Fibroblast of skin of abdomen (primary cell): Measurements from ENCODE around the gene RTN4RL1. TPM values are rescaled to one million over a fixed set of nuclear protein-coding genes. Genes with fewer than 3 reads are reported as not detected.
A peak's percentile ranks its signal among the peaks of the same experiment; 100 is the strongest.

ENCODE experiments used
- DNase-seq: peaks from one replicate; pipeline ENCODE4 v3.0.0-alpha.2; 2013
- polyA plus RNA-seq, 2 experiments: library from polyadenylated mRNA; unstranded; fragments of 120-200 nt; gene quantifications; one replicate each; pipeline ENCODE4 v1.2.1, GENCODE V29; 2013; ENCODE audit not compliant: insufficient read length in 2 of 2

The RTN4RL1 gene, protein sequence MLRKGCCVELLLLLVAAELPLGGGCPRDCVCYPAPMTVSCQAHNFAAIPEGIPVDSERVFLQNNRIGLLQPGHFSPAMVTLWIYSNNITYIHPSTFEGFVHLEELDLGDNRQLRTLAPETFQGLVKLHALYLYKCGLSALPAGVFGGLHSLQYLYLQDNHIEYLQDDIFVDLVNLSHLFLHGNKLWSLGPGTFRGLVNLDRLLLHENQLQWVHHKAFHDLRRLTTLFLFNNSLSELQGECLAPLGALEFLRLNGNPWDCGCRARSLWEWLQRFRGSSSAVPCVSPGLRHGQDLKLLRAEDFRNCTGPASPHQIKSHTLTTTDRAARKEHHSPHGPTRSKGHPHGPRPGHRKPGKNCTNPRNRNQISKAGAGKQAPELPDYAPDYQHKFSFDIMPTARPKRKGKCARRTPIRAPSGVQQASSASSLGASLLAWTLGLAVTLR
- polyA plus RNA-seq (2013, experiment 1 of 2; ENCODE audit: insufficient read length), result 0.33 TPM
- 0.34 TPM for polyA plus RNA-seq (2013, experiment 2 of 2; ENCODE audit: insufficient read length)

DNA sequence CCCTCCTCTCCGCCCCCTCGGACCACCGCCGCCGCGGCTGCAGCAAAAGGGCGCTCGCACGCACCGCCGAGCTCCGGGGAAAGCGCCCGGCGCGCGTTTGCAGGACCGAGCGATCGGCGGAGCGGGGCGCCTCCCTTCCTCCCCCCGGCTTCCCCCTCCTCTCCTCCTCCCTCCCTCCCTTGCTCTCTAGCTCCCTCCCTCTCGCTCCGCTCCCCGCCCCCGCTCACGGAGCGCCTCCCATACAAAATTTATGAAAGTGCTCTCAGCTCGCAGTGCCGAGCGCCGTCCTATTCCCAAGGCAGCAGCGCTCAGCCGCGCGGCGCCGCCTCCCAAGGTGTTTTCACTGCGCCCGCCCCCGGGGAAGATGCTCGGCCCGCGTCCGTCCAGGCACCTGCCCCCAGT lies at the start of gene RTN4RL1:
Gene RTN4RL1, minus strand, starts transcription at position 115 of the 402 bp plus-strand sequence. CDS start 469 bp downstream, outside the sequence.
- DNase-seq, result peak; percentile 58

DNA sequence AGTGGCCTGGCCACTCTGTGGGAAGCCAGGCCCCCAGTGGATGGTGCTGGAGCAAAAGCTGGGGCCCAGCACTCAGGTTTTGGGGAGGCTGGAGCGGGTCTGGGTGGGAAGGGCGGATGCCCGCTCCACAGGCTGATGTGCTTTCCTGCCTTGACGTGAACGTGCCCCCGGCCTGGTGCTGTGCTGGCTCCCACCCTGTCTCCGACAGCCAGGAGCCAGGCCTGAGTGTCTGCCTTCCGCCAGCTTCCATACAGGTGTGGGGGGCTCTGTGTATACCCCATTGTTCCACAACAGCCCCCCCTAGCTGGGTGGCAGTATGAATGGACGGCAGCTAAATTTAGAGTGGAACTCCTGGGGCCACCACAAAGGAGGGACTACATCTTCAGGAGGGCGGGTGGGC lies 49.8 kb upstream of the RTN4RL1 start:
- DNase-seq, result no peak

DNA sequence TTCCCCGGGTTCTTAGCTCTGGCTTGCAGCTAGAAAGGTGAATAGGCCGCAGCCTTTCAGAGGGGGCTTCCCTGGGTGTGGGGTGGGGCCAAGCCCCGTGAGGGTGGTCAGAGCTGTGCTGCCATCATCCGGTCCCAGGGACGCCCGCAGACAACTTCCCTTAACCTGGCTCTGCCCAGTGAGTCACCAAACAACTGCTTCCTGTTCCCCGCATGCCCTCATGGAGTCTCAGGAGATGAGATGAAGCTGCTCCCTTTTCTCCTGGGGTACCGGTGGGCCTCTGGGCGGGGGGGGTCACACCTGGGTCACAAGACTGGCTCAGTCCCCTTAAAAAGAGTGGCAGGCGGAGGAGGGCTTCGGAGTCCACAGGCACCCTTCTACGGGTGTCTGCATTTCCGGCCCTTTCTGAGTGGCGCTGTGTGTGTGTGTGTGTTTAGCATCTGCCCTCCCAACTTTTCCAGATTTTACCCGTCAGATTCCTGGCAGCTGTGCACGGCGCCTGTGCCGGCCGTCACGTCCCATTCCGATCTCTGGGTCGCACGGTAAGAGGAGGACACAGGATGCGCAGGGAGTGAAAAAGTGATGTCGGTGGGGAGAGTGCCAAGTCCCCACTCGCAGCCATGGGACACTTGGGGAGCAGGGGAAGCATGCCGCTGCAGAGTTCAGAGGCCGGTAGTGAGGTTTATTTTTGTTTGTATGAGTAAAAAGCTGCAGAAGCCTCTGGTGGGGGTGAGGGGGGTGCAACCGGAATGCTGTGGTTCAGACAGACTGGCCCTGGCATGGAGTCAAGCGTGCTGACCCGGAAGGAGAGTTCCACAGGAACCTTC lies 46.5 kb upstream of the RTN4RL1 start:
- DNase-seq, result peak; percentile 64

DNA sequence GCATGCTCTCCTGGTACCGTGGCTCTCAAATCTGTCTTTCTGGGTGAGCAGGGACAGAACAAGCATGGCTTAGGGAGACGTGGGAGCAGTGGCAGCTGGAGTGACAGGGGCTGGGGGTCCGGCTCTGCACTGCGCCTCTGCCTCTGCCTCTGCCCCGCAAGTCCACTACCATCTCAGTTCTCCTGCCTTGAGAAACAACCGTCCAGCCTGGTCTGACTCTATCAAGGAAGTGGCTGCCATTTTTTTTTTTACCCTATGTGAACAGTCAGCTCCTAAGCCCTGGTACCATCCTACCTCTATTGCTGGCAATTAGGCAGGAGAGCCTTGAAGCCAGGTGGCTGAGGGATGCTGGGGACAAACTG lies 45.9 kb upstream of the RTN4RL1 start:
- DNase-seq, result no peak

DNA sequence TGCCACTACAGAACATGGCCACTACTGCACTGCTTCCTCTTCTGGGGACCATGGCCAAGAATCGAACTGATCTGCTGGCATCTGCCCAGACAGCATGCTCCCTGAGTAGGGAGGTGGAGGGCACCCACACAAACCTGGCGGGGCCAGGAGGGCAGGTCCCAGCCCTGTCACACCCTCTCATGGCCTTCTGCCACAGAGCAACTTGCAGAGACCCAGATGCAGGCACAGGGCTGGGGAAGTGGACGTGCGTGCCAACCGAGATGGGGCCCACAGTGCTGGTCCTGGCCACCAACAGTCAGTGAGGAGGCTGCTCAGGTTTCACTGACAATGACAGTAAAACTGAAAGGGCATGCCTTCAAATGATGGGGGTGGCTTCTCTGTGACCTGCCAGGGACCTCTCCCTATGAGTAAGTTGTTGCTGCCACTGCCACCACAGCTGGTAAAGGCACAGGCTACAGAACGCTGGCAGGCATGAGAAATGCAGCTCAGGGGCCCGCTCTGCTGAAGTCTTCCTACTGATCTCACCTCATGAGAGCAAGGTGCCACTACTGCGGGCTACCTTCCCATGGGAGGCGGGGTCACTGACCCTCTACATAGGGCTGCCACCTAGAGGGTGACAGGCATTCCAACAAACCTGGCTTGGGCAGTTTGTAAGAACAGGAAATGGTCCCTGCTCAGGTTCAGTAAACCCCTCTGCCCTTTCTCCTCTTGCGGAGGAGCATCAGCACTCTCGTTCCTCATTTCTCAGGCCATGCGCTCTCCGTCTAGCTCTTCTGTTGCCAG lies 45.3 kb upstream of the RTN4RL1 start:
- no peak for DNase-seq

DNA sequence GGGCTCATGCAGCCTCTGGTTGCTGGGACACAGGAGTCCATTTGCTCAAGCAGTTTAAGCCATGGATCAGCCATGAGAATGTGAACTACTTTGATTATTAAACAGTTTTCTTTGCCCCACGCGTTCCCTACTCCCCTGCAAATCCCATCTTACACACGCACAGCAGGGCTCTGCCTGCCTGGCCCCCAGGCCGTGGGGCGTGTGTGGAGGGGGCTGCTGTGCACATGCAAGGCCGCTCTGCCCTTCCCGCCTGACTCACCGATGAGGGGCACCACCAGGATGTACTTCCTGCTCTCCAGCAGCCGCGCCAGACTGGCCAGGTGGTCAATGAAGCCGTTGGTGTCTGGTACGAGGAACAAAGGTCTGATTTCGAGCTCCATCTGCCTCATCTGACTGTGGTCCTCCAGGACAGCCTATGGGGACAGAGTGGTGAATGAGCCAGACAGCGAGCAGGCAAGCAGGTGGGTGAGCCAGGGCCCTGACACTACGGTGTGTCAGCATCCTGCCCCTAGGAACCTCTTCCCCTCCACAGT lies 43.5 kb upstream of the RTN4RL1 start:
- peak; percentile 72 for DNase-seq

DNA sequence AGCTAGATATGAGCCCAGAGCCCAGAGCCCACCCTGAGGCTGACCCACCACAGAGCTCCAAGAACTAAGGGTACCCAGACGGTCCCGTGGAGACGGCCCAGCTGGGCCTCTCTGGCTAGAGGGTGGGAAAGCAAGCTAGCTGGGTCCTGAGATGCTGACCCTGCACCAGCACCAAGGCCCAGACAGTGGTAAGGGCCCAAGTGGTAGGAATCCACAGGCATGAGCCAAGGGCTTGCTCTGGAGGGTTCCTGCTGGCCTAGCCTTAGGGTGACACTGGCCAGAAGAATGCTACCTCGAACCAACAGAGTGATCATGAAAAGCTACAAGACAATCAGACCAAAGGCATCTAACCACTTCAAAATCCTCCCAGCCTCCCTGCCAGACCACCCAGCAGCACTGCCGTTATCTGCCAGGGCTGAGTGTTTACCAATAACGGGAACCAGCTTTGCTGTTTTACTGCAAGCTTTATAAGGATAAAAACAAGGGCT lies 42.9 kb upstream of the RTN4RL1 start:
- DNase-seq, result peak; percentile 94

DNA sequence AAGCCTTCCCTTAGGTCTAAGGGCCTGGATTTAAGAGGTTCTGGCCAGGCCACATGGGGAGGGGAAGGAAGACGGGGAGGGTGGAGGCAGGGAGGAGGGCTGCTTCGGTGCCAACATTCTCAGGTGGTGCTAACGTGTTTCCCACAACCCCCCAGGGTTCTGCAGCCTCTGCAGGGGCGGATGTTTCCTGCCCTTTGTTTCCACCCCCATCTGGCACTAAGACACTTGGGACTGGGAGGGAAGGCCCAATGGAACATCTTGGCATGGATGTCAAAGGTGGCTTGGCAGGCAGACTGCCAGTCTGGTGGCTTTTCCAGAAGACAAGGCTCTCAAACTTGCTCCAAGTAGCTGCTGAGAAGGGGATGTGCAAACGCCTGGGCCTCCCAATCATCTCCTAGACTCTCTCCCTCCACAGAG lies 42.5 kb upstream of the RTN4RL1 start:
- peak; percentile 83 for DNase-seq

DNA sequence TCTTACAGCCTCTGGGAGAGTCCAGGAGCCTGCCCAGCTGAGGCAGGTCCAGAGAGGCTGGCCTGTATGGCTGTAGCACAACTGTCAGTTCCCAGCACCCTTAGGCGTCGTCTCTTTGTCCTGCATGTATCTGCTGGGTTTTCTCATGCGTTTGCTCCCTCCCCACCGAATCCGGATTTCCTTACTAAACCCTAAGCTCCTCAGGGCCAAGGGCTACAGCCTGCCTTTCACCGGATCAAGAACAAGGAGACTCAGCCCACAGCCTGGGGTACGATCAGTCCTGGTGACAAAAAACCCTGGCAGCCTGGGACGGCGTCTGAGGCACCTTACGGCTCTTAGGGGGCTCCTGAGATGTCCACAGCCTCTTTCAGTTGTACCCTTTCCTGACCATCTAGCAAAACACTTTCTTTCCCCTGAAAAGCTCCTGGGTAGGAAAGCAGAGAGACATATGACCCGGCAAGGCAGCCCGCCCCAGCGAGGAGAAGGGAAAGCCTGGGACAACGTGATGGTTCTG lies 42.0 kb upstream of the RTN4RL1 start:
- DNase-seq, result no peak

DNA sequence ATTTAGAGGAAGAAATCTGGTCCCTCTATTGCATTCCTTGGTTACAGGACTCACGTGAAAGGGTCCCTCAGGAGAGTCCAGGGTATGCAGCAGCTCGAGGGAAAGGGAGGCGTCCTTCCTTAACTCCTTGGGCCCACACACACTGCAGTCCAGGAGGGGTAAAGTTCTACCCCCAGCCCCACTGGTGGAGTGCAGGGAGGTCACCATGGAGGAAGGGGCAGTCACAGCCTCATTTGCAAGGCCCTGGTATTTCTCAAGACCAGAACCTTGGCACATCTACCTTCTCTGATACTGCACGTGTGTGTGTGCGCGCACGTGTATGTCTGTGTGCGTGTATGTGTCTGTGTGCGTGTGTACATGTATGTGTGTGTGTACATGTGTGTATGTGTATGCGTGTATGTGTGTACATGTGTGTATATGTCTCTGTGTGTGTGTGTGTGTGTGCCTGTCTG lies 40.8 kb upstream of the RTN4RL1 start:
- no peak for DNase-seq

DNA sequence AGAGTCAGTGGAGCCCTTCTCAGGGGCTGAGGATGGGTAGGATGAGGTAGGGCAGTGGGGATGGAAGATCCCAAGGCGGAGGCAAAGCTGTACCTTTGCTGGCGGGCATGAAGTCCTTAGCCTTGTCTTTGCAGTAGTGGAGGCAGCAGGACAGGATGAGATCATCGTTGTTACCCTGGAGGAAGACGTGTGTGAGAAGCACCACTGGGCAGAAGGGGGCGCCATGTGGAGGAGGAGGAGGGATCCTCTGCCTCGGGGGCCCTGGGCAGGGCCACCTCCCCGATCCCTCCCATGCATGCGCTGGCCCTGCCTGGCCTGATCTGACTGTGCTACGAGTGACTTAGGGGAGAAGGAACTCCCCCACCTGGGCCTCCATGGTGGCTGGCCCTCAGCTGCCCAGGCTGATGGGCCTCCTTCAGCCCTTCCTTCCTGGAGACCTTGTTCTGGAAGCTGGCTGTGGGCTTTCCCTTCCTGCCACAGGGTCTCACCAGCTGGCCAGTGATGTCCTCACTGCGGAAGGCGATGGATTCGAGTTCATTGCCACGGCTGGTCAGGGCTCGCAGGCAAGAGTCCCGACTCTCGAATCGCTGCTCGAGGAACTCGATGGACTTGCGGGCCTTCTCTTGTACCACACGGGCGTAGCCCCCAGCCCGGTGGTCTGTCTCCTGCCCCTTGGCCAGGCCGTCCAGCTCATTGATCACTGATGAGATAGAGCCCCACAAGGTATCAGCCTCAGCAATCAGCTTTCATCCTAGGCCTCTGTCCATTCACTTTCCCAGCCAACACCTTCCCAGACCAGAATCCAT lies 40.0 kb upstream of the RTN4RL1 start:
- DNase-seq, result peak; percentile 76

DNA sequence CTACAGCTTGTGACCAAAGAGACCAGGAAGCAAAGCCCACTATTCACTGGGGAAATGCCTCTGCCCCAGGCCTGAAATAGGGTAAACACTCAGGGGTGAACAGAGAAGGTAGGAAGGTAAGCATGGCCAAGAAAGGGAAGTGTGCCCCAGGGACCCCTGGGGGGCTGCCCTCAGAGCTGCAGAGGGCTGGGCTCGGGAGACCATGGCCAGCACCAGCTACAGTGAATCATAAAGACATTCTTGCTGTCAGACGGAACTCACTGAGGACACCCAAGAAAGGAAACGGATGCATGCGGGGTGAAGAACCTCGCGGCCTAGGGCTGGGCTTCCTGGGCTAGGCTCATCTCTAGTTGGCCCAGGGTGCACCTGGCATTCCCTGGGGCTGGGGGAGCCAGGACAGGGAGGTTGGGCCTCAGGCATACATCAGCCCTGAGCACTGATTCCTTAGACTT lies 39.4 kb upstream of the RTN4RL1 start:
- DNase-seq, result peak; percentile 54

DNA sequence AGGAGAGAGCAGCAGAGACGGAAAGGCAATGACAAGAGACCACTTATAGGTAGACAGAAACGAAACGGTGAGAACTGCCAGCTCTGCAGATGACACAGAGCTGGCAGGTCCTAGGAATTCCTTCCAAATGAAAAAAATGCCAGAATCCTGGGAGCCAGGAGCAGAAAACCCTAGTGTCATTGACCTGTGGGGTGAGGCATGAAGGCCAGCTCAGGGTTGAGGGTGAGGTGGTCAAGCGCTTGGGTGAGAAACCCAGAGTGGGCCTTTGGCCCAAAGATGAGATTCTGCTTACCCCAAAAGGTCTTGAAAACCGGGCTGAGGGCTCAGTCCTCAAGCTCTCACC lies 39.0 kb upstream of the RTN4RL1 start:
- no peak for DNase-seq

DNA sequence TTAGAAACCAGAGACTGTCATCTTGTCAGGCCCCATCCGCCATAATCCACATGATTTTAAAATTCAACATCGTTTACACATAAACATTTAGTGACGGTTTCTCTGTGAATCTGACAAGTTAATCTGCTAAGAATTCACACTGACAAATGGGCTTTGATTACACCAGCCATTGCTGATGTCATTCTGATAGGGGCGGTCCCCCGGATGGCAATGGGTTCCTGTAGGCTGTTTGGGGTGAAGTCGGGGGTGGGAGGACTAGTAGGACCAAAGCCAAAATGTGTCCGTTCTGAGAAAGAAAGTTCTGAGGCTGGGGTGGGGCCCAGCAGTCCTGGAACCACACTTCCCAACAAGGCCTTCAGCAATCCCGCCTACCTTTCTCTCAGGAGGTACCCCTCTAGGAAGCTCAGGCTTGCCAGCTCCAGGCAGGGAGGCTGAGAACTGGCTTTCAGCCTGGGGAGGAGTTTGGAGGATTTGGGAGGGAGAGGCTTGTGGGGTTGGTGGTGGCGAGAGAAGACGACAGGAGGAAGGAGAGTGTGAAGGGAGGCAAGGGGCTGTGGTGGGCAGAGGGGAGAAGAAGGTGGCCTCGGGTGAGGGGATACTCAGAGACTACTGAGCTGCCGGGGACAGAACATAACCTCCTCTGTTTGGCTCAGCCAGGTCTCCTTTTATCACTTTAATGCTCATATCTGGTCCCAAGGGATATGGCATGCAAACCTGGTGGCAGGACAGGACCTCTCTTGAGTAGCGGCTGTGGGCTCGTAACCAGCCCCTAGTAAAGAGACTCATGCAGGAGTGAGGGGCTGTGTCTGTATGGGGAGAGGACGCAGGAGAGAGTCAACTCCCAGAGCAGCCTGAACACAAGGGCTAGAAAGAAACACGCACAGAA lies 38.4 kb upstream of the RTN4RL1 start:
- DNase-seq, result peak; percentile 79

DNA sequence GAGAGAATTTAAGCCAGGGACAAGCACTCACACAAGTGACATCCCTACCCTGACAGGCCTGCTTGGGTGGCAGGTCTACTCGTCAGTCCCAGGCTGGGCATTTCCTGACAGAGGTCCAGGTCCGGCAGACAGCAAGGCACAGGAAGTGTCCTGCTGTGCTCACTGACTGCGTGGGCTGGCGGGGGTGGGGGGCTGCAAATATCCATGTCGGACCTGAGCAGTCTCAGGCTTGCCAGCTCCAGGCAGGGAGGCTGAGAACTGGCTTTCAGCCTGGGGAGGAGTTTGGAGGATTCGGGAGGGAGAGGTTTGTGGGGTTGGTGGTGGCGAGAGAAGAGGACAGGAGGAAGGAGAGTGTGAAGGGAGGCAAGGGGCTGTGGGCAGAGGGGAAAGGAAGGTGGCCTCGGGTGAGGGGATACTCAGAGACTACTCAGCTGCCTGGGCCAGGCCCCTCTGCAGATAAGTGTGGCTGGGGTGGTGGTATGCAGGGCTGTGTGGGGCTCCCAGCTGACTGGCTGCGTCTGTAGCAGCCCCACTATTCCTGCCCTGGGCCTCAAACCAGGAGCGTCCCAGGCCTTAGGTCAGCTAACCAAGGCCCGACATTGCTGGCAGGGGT lies 37.5 kb upstream of the RTN4RL1 start:
- peak; percentile 61 for DNase-seq

DNA sequence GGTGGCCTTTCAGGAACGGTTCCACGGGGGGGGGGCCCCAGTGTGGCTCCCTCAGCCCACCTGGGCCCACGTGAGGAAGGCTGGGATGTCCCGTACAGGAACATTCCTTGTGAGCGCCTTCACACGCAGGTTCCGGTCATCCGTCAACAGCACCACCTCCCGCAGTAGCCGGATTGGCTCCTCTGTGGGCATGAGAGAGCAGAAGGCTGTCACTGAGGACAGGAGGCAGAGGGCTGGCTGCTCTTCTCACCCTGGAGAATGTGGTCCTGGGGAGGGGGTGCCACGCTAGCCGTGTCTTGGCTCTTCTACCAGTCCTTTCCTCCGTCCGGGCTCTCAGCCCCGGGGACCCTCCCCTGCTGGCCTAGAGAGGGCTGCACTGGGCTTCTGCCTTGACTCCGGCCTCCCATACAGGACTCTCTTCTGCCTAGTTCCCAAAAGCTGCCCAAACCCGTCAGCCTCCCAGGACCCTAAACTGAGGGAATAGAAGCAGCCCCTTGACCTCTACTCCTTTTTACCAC lies 36.4 kb upstream of the RTN4RL1 start:
- DNase-seq, result no peak

DNA sequence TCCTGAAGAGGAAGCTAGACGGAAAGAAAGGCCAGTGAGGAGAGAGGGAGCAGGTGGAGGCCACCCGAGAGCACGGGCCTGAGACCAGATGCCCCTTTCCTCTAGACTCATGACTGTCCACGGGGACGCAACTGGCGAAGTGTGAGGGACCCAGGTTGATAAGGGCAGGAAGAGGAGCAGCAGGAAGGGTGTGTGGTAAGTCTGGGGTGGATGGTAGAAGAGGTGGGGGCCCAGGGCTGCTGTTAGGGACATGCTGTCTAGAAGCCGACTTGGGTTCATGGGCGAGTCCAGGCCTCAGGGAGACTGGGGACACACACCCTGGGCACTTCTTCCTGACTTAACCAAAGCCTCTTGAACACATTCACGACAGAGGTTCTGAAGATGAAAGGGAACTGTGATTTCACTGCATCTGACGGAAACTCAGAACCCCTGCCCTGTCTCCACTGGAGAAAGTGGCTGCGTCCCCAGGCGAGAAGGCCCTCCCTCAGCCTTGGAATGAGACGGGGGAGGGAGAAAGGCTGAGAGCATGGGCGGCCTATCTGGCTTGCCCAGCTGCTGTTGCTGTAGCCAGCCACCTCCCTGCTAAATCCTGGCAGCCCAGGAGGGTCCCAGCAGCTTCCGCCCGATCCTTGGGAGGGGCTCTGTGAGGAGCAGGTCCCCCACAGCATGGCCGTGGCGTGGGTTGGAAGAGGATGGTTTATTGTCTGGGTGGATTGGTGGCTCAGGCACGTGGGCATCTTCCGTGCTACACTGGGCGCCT lies 35.7 kb upstream of the RTN4RL1 start:
- no peak for DNase-seq

DNA sequence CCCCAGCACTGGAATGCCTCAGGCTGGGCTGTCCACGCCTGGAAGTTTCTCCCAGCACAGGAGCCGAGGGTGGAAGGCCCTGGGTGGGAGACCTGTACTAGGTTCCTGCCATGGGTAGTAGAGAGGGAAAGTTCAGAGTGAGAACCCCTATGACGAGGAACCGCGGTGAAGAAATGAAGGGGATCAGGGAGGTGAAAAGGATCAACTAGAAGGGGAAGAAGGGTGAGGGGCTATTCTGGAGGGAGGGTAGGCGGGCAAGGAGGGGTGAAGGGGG lies 35.2 kb upstream of the RTN4RL1 start:
- DNase-seq, result no peak
